ENCODE data around the gene IL36RN. TPM values are rescaled to one million over a fixed set of nuclear protein-coding genes. Genes with fewer than 3 reads are reported as not detected.

Gene IL36RN
- total RNA-seq, 4 donors from 2014 or later = 0.93 to 1.7 TPM; not detected in 2

GRCh38 chr2:113050921-113051895 is 7.8 kb upstream of the IL36RN start:
- peaks cover 4% of the 10 kb centered on the region for H3K27me3 ChIP-seq
- TF ChIP-seq EP300 (IDR thresholded peaks at IDR 0.05) = no peak
- no peak for TF ChIP-seq POLR2AphosphoS5 (IDR thresholded peaks at IDR 0.05)
- no peak for TF ChIP-seq POLR2A (IDR thresholded peaks at IDR 0.05)
- no peak for TF ChIP-seq CTCF (IDR thresholded peaks at IDR 0.05)
- 33 to 87% methylated on average over 1 to 5 of the region's 38 CpGs for WGBS, 2 donors (ENCODE audit: low coverage in 1 of 2)
- no peaks in the 10 kb centered on the region for H3K4me1 ChIP-seq
- H3K4me3 ChIP-seq = no peak overlapping the region
- H3K9me3 ChIP-seq = peaks cover 0 to 13% (median 0%) of the 10 kb centered on the region in 3 donors
- no peaks in the 10 kb centered on the region for H3K36me3 ChIP-seq
- no peak overlapping the region for H3K27ac ChIP-seq
- ATAC-seq = no peak

GRCh38 chr2:113052396-113052917 is 6.5 kb upstream of the IL36RN start, which contains the start of gene IL36B:
IL36B (minus strand) TSS chr2:113052867.
- WGBS, 2 donors (ENCODE audit: low coverage in 1 of 2) = 70 to 76% methylated on average over 3 to 6 of the region's 6 CpGs
- ATAC-seq = no peak

GRCh38 chr2:113053666-113054065 is 5.3 kb upstream of the IL36RN start:
- Histone ChIP-seq H3K9me3 (peaks cover 0 to 15% (median 0%) of the 10 kb centered on the region in 3 donors), H3K27ac (no peak overlapping the region)
- WGBS, 2 donors (ENCODE audit: low coverage in 1 of 2) = 51 to 70% methylated on average over 3 of the region's 3 CpGs

More at GRCh38 chr2:113052396-113052917, 6.5 kb upstream of the IL36RN start, which contains the start of gene IL36B:
- Histone ChIP-seq H3K27ac (no peak within 1 kb of the TSS), H3K9me3 (peaks cover 0 to 15% (median 0%) of the 10 kb centered on the region in 3 donors), H3K4me3 (no peak within 1 kb of the TSS), H3K36me3 (no peaks in the 10 kb centered on the region), H3K27me3 (peaks cover 4% of the 10 kb centered on the region), H3K4me1 (no peaks in the 10 kb centered on the region)
- TF ChIP-seq EP300 (IDR thresholded peaks at IDR 0.05) (no peak), POLR2AphosphoS5 (IDR thresholded peaks at IDR 0.05) (no peak), POLR2A (IDR thresholded peaks at IDR 0.05) (no peak), CTCF (IDR thresholded peaks at IDR 0.05) (no peak)

GRCh38 chr2:113054066-113054465 is 4.9 kb upstream of the IL36RN start:
- Histone ChIP-seq H3K36me3 (no peaks in the 10 kb centered on the region), H3K4me3 (no peak overlapping the region), H3K4me1 (no peaks in the 10 kb centered on the region), H3K27ac (no peak overlapping the region), H3K9me3 (peaks cover 0 to 15% (median 0%) of the 10 kb centered on the region in 3 donors), H3K27me3 (peaks cover 4% of the 10 kb centered on the region)
- ATAC-seq = no peak
- TF ChIP-seq EP300 (IDR thresholded peaks at IDR 0.05) (no peak), POLR2A (IDR thresholded peaks at IDR 0.05) (no peak)

More at GRCh38 chr2:113053666-113054065, 5.3 kb upstream of the IL36RN start:
- no peak for ATAC-seq
- H3K36me3 ChIP-seq = no peaks in the 10 kb centered on the region
- H3K4me3 ChIP-seq = no peak overlapping the region
- peaks cover 4% of the 10 kb centered on the region for H3K27me3 ChIP-seq
- no peaks in the 10 kb centered on the region for H3K4me1 ChIP-seq
- TF ChIP-seq POLR2AphosphoS5 (IDR thresholded peaks at IDR 0.05) (no peak), POLR2A (IDR thresholded peaks at IDR 0.05) (no peak), EP300 (IDR thresholded peaks at IDR 0.05) (no peak), CTCF (IDR thresholded peaks at IDR 0.05) (no peak)

GRCh38 chr2:113056521-113056920 is 2.5 kb upstream of the IL36RN start:
- peaks cover 0 to 9% (median 0%) of the 10 kb centered on the region in 3 donors for H3K9me3 ChIP-seq

More at GRCh38 chr2:113056521-113056920, 2.5 kb upstream of the IL36RN start:
- 17 to 63% methylated on average over 1 of the region's 1 CpG for WGBS, 2 donors (ENCODE audit: low coverage in 1 of 2)
- H3K36me3 ChIP-seq = no peaks in the 10 kb centered on the region
- H3K27ac ChIP-seq = no peak overlapping the region
- no peak for ATAC-seq
- no peaks in the 10 kb centered on the region for H3K4me1 ChIP-seq
- TF ChIP-seq POLR2AphosphoS5 (IDR thresholded peaks at IDR 0.05) = no peak
- no peak for TF ChIP-seq EP300 (IDR thresholded peaks at IDR 0.05)
- TF ChIP-seq POLR2A (IDR thresholded peaks at IDR 0.05) = no peak
- TF ChIP-seq CTCF (IDR thresholded peaks at IDR 0.05) = no peak
- no peak overlapping the region for H3K4me3 ChIP-seq
- peaks cover 3% of the 10 kb centered on the region for H3K27me3 ChIP-seq
